A549 treated with AZD9567 at 1 μM for 4 hours (cell line): Measurements from ENCODE around the gene FBXW11. TPM values are rescaled to one million over a fixed set of nuclear protein-coding genes. Genes with fewer than 3 reads are reported as not detected.

Experiments
- total RNA-seq: library from RNA; stranded (reverse); fragments of 200-300 nt; extraction: Qiagen RNA extraction; gene quantifications from 5 replicates; pipeline ENCODE4 v1.2.3, GENCODE V29; 2022; ENCODE audit not compliant: insufficient read depth

Gene FBXW11
- 30.6 to 39.8 TPM (median 38.7 TPM) in 5 replicates for total RNA-seq

GRCh38 chr5:172006321-172007174 lies at the start of gene FBXW11:
Gene FBXW11 (minus strand): TSS chr5:172006638. CDS start chr5:172006502, 136 bp downstream.

Other genes starting within 250 kb of the FBXW11 start
- gene SMIM23, start 220.8 kb downstream of the FBXW11 start, total RNA-seq, result not detected in 5 replicates
- gene STK10, start 181.6 kb upstream of the FBXW11 start, total RNA-seq, result 19.4 to 22.6 TPM (median 20.9 TPM) in 5 replicates
- gene EFCAB9, start 187.5 kb upstream of the FBXW11 start, total RNA-seq, result not detected in 5 replicates